Natural killer cell (primary cell): Measurements from ENCODE around the gene VEPH1. TPM values are rescaled to one million over a fixed set of nuclear protein-coding genes. Genes with fewer than 3 reads are reported as not detected.

Experiments used
- ATAC-seq, 3 donors: fragments of 150-1000 bp in 2 of 3; fragments of 200-7000 bp in 1 of 3; cut with Tn5 transposase; 1 replicate in 1 of 3; 2 replicates in 2 of 3; pipeline ENCODE4 v1.10.0; 2021; ENCODE audit warnings: mild to moderate bottlenecking in 2 of 3, moderate library complexity in 2 of 3
- DNase-seq, 2 donors: peaks; one replicate each; pipeline versions ENCODE4 v3.0.0 to v3.0.0-alpha.2; 2013 to 2021; ENCODE audit warnings: mixed read lengths in 1 of 2
- H3K27ac ChIP-seq: one replicate; pipeline ENCODE4 v1.5.1; 2013; ENCODE audit warnings: mild to moderate bottlenecking, low read length
- H3K27me3 ChIP-seq: one replicate; pipeline ENCODE4 v1.6.1; 2013; ENCODE audit warnings: low read length; ENCODE audit not compliant: control insufficient read depth, insufficient read depth
- H3K36me3 ChIP-seq: one replicate; pipeline ENCODE4 v1.6.1; 2013; ENCODE audit warnings: low read length; ENCODE audit not compliant: control insufficient read depth, insufficient read depth
- H3K4me1 ChIP-seq: one replicate; pipeline ENCODE4 v1.6.1; 2013; ENCODE audit warnings: low read length; ENCODE audit not compliant: control insufficient read depth, insufficient read depth
- H3K4me3 ChIP-seq: one replicate; pipeline ENCODE4 v1.5.1; 2013; ENCODE audit warnings: low read length
- H3K9me3 ChIP-seq: one replicate; pipeline ENCODE4 v1.6.1; 2013; ENCODE audit warnings: low read length; ENCODE audit not compliant: control insufficient read depth, insufficient read depth
- H3K27ac Mint-ChIP-seq, 2 donors: one replicate each; pipeline ENCODE4 v1.8.0; 2022; ENCODE audit warnings: mild to moderate bottlenecking in 2 of 2, mixed read lengths in 2 of 2, moderate library complexity in 1 of 2
- H3K27me3 Mint-ChIP-seq, 2 donors: one replicate each; pipeline ENCODE4 v1.8.0; 2022; ENCODE audit warnings: low read depth in 2 of 2, mixed read lengths in 2 of 2
- H3K36me3 Mint-ChIP-seq: one replicate; pipeline ENCODE4 v1.8.0; 2022; ENCODE audit warnings: mixed read lengths
- H3K4me1 Mint-ChIP-seq, 2 donors: one replicate each; pipeline ENCODE4 v1.8.0; 2022; ENCODE audit warnings: mixed read lengths in 2 of 2
- H3K4me3 Mint-ChIP-seq: one replicate; pipeline ENCODE4 v1.8.0; 2022; ENCODE audit warnings: mild to moderate bottlenecking, moderate library complexity, mixed read lengths
- H3K9me3 Mint-ChIP-seq, 2 donors: one replicate each; pipeline ENCODE4 v1.8.0; 2022; ENCODE audit warnings: mixed read lengths in 2 of 2
- CTCF ChIP-seq: fragments of 200-600 bp; IDR thresholded peaks from one replicate; pipeline ENCODE4 v1.8.0; 2022; ENCODE audit warnings: antibody characterized with exemption
- WGBS: methylation state at CpG from one replicate; pipeline ENCODE4 v1.1.7; 2013; ENCODE audit warnings: missing lambda C conversion rate; ENCODE audit not compliant: insufficient coverage; 5-methylcytosine and 5-hydroxymethylcytosine counted together
- intact Hi-C: fragments of 100-400 bp; cut with micrococcal nuclease; formaldehyde crosslinking; loops from one replicate; pipeline ENCODE4 v1.14.2; 2022
- total RNA-seq, 4 donors: library from RNA; stranded (reverse); fragments of 120-200 nt in 1 of 4; gene quantifications; one replicate each; pipeline versions ENCODE4 v1.2.3 to v1.2.4, GENCODE V29; 2013 to 2022

VEPH1 gene
- total RNA-seq, 3 donors from 2014 or later (not counting 1 experiment from before 2014, with no cell fraction given) = 0.41 to 1.3 (median 0.60) TPM

GRCh38 chr3:157336252-157337009, 166.8 kb downstream of the VEPH1 start:
- no peak overlapping the region for H3K4me3 Mint-ChIP-seq
- H3K36me3 Mint-ChIP-seq = no peaks in the 10 kb centered on the region
- WGBS = 100% methylated on average over 1 of the region's 4 CpGs
- no peaks in the 10 kb centered on the region for H3K27me3 Mint-ChIP-seq
- H3K36me3 ChIP-seq = no peaks in the 10 kb centered on the region
- intact Hi-C loops = no loop called here
- no peak overlapping the region for H3K27ac Mint-ChIP-seq
- no peak for TF ChIP-seq CTCF
- H3K27ac ChIP-seq = no peak overlapping the region
- H3K9me3 Mint-ChIP-seq = peaks cover 3 to 4% of the 10 kb centered on the region in 2 donors
- H3K9me3 ChIP-seq = peaks cover 10% of the 10 kb centered on the region
- H3K4me1 Mint-ChIP-seq = no peaks in the 10 kb centered on the region
- no peaks in the 10 kb centered on the region for H3K27me3 ChIP-seq
- no peaks in the 10 kb centered on the region for H3K4me1 ChIP-seq
- DNase-seq (no peak), ATAC-seq (no peak)
- H3K4me3 ChIP-seq = no peak overlapping the region

GRCh38 chr3:157335233-157336076, 167.8 kb downstream of the VEPH1 start:
- intact Hi-C loops = no loop called here
- Mint-ChIP-seq H3K9me3 (no peaks in the 10 kb centered on the region), H3K36me3 (no peaks in the 10 kb centered on the region), H3K4me1 (no peaks in the 10 kb centered on the region), H3K27me3 (no peaks in the 10 kb centered on the region), H3K4me3 (no peak overlapping the region), H3K27ac (no peak overlapping the region)
- TF ChIP-seq CTCF = no peak
- H3K27ac ChIP-seq = no peak overlapping the region
- H3K4me3 ChIP-seq = no peak overlapping the region
- 97% methylated on average over 6 of the region's 7 CpGs for WGBS
- peaks cover 10% of the 10 kb centered on the region for H3K9me3 ChIP-seq
- DNase-seq = no peak
- no peaks in the 10 kb centered on the region for H3K4me1 ChIP-seq
- H3K27me3 ChIP-seq = no peaks in the 10 kb centered on the region
- H3K36me3 ChIP-seq = no peaks in the 10 kb centered on the region
- no peak for ATAC-seq

GRCh38 chr3:157333551-157333991, 169.6 kb downstream of the VEPH1 start:
- no peaks in the 10 kb centered on the region for H3K9me3 Mint-ChIP-seq
- H3K36me3 Mint-ChIP-seq = no peaks in the 10 kb centered on the region
- TF ChIP-seq CTCF = no peak
- H3K4me3 Mint-ChIP-seq = no peak overlapping the region
- no peak overlapping the region for H3K27ac Mint-ChIP-seq
- H3K27ac ChIP-seq = no peak overlapping the region
- DNase-seq (no peak), ATAC-seq (no peak)
- intact Hi-C loops = no loop called here
- H3K36me3 ChIP-seq = no peaks in the 10 kb centered on the region
- H3K4me1 ChIP-seq = no peaks in the 10 kb centered on the region
- H3K4me3 ChIP-seq = no peak overlapping the region
- no peaks in the 10 kb centered on the region for H3K4me1 Mint-ChIP-seq
- H3K9me3 ChIP-seq = no peaks in the 10 kb centered on the region
- no peaks in the 10 kb centered on the region for H3K27me3 Mint-ChIP-seq
- WGBS = 92% methylated on average over 2 of the region's 2 CpGs
- H3K27me3 ChIP-seq = no peaks in the 10 kb centered on the region
